CD4-positive, alpha-beta T cell treated with Interferon gamma for 1 hour (primary cell): ENCODE data around the gene CREG1.
"Not testable (repeated sequence)": the region's sequence is repeated elsewhere in the genome, so short reads cannot be mapped to it uniquely, and the experiment has no call there.

Experiments
- DNase-seq: peaks from one replicate; pipeline ENCODE4 v3.0.0-alpha.2; 2020

CREG1 gene

GRCh38 chr1:167553136-167554027 lies at the start of gene CREG1:
TSS of gene CREG1 (minus strand) at chr1:167553762.
- DNase-seq = peak; percentile 88

GRCh38 chr1:167602840-167603239 lies 49.3 kb upstream of the CREG1 start:
- no peak for DNase-seq

DNA sequence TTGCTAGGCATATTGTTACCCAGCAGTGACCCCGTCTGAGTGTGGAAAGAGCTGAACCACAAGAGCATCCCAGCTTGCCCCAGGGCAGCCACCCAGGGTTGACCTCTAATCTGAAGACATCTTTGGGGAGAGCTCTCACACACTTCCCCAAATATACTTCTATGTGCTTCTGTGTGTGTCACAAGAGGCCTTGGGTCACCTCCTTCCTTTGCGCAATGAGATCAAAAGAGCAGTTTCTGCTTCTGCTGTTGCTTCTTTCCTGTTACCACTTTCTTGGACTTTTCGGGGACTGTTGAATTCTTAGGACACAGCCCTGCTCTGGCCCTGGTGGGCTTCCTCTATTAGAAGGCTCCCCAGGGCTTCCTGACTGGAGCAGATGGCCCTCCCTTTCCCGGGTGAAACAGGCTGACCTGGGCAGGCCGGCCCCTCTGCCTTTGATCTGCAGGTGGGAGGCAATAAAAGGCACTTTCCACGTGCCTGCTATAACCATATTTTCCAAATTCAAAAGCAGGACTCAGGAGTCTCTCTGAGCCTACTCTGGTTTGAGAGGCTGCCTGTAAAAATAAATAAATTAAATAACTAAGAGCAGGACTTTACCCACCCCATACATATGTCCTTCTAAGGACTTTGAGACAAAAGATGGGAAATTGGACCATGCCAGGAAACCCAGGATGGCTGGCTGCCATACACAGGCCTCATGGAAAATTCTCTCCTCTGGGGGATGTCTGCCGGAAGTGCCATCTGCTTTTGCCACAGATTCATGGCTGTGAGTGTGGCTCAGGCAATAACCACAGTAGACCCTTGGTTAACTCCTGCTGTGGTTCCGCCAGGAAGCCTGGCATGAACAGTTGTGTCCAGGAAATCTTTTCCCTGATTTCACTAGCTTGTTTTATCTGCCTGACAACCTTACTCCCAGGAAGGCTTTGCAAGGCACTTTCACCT lies 48.2 kb upstream of the CREG1 start:
- peak; percentile 67 for DNase-seq

GRCh38 chr1:167599957-167600581 lies 46.5 kb upstream of the CREG1 start:
- DNase-seq = peak; percentile 16

DNA sequence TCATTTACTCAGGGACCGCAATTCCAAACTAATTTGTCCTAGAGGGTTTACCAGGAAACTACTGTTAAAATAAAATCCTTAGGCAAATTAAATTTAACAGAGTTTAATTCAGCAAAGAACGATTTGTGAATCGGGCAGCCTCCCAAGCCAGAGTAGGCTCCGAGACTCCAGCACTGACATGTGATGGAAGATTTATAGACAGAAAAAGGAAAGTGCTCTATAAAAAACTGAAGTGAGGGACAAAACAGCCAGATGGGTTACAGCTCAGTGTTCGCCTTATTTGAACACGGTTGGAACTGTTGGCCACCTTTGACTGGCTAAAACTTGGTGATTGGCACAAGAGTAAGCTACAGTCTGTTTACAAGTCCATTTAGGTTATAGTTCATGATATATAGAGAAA lies 41.3 kb upstream of the CREG1 start:
- no peak for DNase-seq

DNA sequence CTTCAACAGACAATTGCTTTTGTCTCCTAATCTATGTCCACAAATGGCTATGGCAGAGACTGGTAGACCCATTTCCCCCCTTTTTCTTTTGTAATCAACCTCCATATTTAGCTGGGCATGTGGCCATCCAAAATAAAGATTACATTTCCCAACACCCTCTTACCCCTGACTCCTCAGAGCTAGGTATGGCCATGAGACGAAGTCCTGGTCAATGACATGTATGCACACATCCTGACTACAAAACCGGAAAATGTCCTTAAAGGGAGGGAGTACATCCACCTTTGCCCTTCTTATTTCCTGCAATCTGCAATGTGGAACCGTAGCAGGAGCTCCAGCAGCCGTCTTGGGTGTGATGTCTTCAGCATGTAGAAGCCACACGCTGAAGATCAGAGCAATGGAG lies 40.3 kb upstream of the CREG1 start:
- no peak for DNase-seq

GRCh38 chr1:167592475-167592874 lies 38.9 kb upstream of the CREG1 start:
- no peak for DNase-seq

GRCh38 chr1:167588361-167588760 lies 34.8 kb upstream of the CREG1 start:
- no peak for DNase-seq

GRCh38 chr1:167587872-167588271 lies 34.3 kb upstream of the CREG1 start:
- DNase-seq = no peak

DNA sequence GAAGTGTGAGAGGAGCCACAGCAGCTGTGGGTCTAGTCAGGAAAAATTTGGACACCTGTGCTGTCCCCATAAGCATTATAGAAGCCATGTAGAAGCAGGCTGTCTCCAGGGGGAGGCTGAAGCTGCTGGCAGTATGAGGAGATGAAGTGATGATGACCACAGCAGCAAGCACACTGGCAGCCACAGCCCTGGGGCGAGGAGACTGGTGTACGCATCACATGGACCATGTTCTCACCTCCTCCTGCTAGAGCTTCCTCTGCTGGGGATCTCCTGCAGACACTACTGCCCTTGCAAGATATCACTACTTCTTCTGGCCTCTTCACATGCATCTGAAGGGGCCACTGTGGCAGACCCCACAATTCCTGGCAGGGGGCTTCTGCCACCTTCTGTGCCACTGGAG lies 33.8 kb upstream of the CREG1 start:
- DNase-seq = no peak

DNA sequence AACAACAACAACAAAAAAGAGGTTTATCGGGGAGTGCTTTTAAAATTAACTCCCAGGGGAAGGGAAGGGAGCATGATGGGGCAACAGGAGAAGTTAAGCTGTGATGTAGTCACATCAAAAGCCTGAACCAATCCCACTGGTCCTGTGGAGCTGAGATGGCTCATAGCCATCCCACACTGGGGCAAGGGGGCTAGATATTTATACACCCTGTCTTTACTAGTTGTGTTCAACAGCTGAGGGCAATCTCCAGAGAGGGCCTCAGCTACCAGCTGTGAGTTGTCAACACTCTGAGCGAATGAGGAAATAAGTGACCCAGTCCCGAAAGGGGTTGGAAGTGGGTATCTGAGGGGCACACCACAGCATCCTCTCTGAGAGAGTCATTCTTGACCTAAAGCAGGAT lies 31.0 kb upstream of the CREG1 start:
- DNase-seq = no peak

GRCh38 chr1:167582722-167583121 lies 29.2 kb upstream of the CREG1 start:
- no peak for DNase-seq

DNA sequence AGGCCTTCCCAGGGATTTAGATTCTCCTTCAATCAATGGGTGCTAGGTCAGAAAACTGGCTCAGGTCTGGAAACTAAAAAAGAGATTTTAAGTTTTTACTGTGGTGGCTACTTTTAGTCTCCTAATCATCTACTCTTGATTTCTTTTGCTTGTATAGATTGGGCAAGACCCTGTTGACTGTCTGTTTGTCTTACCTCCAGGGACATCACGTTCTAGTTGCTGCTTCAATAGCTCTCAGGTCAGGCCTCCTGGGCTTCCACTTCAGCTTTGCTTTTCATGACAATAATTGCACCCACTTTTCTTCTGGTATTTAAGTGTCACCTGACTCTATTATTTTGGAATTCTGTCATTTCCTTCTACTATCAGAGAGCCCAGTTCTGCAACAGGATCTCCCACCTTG lies 28.5 kb upstream of the CREG1 start:
- no peak for DNase-seq

GRCh38 chr1:167579986-167580385 lies 26.4 kb upstream of the CREG1 start:
- DNase-seq = no peak

DNA sequence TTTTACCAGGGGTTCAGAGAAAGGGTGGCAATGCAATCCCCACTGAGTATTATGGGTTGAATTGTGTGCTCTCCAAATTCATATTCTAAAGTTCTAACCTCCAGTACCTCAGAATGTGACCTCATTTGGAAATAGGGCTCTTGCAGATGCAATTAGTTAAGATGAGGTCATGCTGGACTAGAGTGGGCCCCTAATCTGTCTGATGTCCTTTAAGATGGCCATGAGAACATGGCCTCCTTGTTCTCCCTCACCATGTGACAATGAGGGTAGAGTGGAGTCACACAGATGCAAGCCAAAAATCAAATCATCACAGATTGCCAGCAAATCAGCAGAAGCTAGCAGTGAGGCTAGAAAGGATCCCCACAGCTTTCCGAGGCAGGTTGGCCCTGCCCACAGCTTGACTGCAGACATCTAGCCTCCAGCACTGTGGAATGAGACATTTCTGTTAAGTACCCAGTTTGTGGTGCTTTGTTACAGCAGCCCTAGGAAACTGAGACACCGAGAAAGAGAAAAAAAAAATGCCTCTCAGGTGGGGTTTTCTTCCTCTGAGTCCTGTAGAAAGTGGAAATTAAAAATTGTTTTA lies 25.5 kb upstream of the CREG1 start:
- no peak for DNase-seq

GRCh38 chr1:167575649-167576048 lies 22.1 kb upstream of the CREG1 start:
- no peak for DNase-seq

DNA sequence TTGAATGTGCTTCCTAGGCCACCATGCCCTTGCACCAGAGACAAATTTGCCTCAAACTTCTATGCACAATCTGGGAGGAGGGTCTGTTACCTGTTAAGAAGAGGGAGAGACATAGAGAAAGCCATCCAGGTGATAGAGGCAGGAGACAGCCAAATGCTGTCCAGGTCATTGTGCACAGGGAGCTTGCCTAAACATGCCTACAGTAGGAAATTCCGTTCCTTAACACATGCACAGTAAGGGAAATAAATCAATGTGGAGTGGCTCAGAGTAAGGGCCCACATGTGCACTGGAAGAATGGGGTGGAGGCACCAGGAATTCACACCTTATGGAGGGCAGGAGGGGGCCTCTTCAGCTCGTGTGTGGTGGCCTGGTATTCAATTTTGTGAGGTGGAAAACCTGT lies 19.5 kb upstream of the CREG1 start:
- no peak for DNase-seq

DNA sequence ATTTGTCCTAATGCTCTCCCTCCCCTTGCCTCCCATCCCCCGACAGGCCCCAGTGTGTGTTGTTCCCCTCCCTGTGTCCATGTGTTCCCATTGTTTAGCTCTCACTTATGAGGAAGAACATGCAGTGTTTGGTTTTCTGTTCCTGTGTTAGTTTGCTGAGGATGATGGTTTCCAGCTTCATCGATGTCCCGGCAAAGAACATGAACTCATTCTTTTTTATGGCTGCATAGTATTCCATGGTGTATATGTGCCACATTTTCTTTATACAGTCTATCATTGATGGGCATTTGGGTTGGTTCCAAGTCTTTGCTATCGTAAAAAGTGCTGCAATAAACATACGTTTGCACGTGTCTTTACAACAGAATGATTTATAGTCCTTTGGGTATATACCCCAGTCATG lies 17.1 kb upstream of the CREG1 start:
- DNase-seq = not testable (repeated sequence)

GRCh38 chr1:167567663-167568062 lies 14.1 kb upstream of the CREG1 start:
- no peak for DNase-seq

GRCh38 chr1:167566766-167567165 lies 13.2 kb upstream of the CREG1 start:
- no peak for DNase-seq

DNA sequence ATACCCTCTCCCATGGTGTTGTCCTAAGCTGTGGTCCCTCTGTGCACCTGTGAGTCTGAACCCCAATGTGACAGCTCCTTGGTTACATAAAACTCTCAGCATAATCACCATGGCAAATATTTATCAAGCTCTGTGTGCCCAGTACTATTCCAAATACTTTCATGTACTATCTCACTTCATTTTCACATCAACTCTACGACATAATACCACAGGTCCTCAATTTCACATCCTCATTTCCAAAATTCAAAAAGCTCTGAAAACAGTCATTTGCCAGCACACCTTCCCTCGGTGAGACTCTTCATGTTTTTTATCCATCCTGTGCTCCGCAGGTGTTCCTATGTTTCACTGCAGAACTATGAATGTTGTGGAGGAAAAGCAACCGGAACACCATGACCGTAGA lies 12.4 kb upstream of the CREG1 start:
- DNase-seq = no peak

- DNase-seq = no peak
These were observed 11.2 kb upstream of the CREG1 start for GRCh38 chr1:167564612-167565270.
